ENCODE measurements around the gene CTU2. TPM values are rescaled to one million over a fixed set of nuclear protein-coding genes. Genes with fewer than 3 reads are reported as not detected.

The CTU2 gene
- total RNA-seq, 4 donors from 2014 or later: 2.8 to 5.6 (median 4.2) TPM; not detected in 1

GRCh38 chr16:88722784-88723506, 16.6 kb downstream of the CTU2 start:
- Histone ChIP-seq H3K4me3 (no peak overlapping the region), H3K27ac (no peak overlapping the region), H3K4me1 (no peaks in the 10 kb centered on the region), H3K27me3 (no peaks in the 10 kb centered on the region), H3K9me3 (no peaks in the 10 kb centered on the region), H3K36me3 (peaks cover 0 to 82% (median 23%) of the 10 kb centered on the region in 4 donors)
- DNase-seq: no peak
- 95% methylated on average over 33 of the region's 39 CpGs; no CpG with 5 or more reads in 1 of the 2 donors for WGBS, 2 donors (ENCODE audit: low coverage in 1 of 2)
- TF ChIP-seq CTCF (IDR thresholded peaks at IDR 0.05) (no peak), EP300 (IDR thresholded peaks at IDR 0.05; ENCODE audit: low read depth) (no peak), POLR2A (IDR thresholded peaks at IDR 0.05) (no peak), POLR2AphosphoS5 (IDR thresholded peaks at IDR 0.05) (no peak)
- intact Hi-C loops (cut with DNase I; ENCODE audit: low total_unique reads) (no loop called here), in situ Hi-C loops (cut with MboI; ENCODE audit: low pct_ligation_motif_present in 1 of 4, low pct_unique_long_range_greater_than_20kb in 1 of 4, low sequenced_read_pairs in 3 of 4) (no loop called here)

- H3K36me3 ChIP-seq: peaks cover 0 to 76% (median 23%) of the 10 kb centered on the region in 4 donors
- no peak for TF ChIP-seq CTCF (IDR thresholded peaks at IDR 0.05)
- TF ChIP-seq POLR2AphosphoS5 (IDR thresholded peaks at IDR 0.05): no peak
- TF ChIP-seq POLR2A (IDR thresholded peaks at IDR 0.05): no peak
- TF ChIP-seq EP300 (IDR thresholded peaks at IDR 0.05; ENCODE audit: low read depth): no peak
- in situ Hi-C loops (cut with MboI; ENCODE audit: low pct_ligation_motif_present in 1 of 4, low pct_unique_long_range_greater_than_20kb in 1 of 4, low sequenced_read_pairs in 3 of 4): no loop called here
- no peak overlapping the region for H3K4me3 ChIP-seq
- no peak overlapping the region for H3K27ac ChIP-seq
- DNase-seq: no peak
- H3K9me3 ChIP-seq: no peaks in the 10 kb centered on the region
- H3K4me1 ChIP-seq: no peaks in the 10 kb centered on the region
- H3K27me3 ChIP-seq: no peaks in the 10 kb centered on the region
- intact Hi-C loops (cut with DNase I; ENCODE audit: low total_unique reads): no loop called here
- 86% methylated on average over 8 of the region's 8 CpGs; no CpG with 5 or more reads in 1 of the 2 donors for WGBS, 2 donors (ENCODE audit: low coverage in 1 of 2)
Measured at GRCh38 chr16:88723507-88723887, 17.2 kb downstream of the CTU2 start.

- peaks cover 0 to 72% (median 22%) of the 10 kb centered on the region in 4 donors for H3K36me3 ChIP-seq
- intact Hi-C loops (cut with DNase I; ENCODE audit: low total_unique reads): no loop called here
- H3K27me3 ChIP-seq: no peaks in the 10 kb centered on the region
- H3K9me3 ChIP-seq: no peaks in the 10 kb centered on the region
- no peak overlapping the region for H3K4me3 ChIP-seq
- no peaks in the 10 kb centered on the region for H3K4me1 ChIP-seq
- DNase-seq: no peak
- in situ Hi-C loops (cut with MboI; ENCODE audit: low pct_ligation_motif_present in 1 of 4, low pct_unique_long_range_greater_than_20kb in 1 of 4, low sequenced_read_pairs in 3 of 4): no loop called here
- no peak overlapping the region for H3K27ac ChIP-seq
- TF ChIP-seq POLR2A (IDR thresholded peaks at IDR 0.05) (no peak), EP300 (IDR thresholded peaks at IDR 0.05; ENCODE audit: low read depth) (no peak), POLR2AphosphoS5 (IDR thresholded peaks at IDR 0.05) (no peak), CTCF (IDR thresholded peaks at IDR 0.05) (no peak)
- 93 to 100% methylated on average over 5 to 17 of the region's 17 CpGs for WGBS, 2 donors (ENCODE audit: low coverage in 1 of 2)
Measured at GRCh38 chr16:88723911-88724310, 17.6 kb downstream of the CTU2 start.

GRCh38 chr16:88724855-88725555, 18.7 kb downstream of the CTU2 start:
- Histone ChIP-seq H3K9me3 (no peaks in the 10 kb centered on the region), H3K4me1 (no peaks in the 10 kb centered on the region), H3K36me3 (peaks cover 0 to 69% (median 18%) of the 10 kb centered on the region in 4 donors), H3K27me3 (no peaks in the 10 kb centered on the region), H3K4me3 (no peak overlapping the region), H3K27ac (no peak overlapping the region)
- intact Hi-C loops (cut with DNase I; ENCODE audit: low total_unique reads): no loop called here
- no peak for DNase-seq
- 89% methylated on average over 31 of the region's 31 CpGs; no CpG with 5 or more reads in 1 of the 2 donors for WGBS, 2 donors (ENCODE audit: low coverage in 1 of 2)
- in situ Hi-C loops (cut with MboI; ENCODE audit: low pct_ligation_motif_present in 1 of 4, low pct_unique_long_range_greater_than_20kb in 1 of 4, low sequenced_read_pairs in 3 of 4): loop anchor here in 1 of 4 donors (25.0 kb wide), 1 partner anchor 487 kb away; the partner anchor contains the start of genes SLC22A31 and ZNF778
- TF ChIP-seq CTCF (IDR thresholded peaks at IDR 0.05) (no peak), POLR2AphosphoS5 (IDR thresholded peaks at IDR 0.05) (no peak), POLR2A (IDR thresholded peaks at IDR 0.05) (no peak), EP300 (IDR thresholded peaks at IDR 0.05; ENCODE audit: low read depth) (no peak)

All from transverse colon (tissue), 4 donors.